Gastrocnemius medialis (tissue), 4 donors: Measurements from ENCODE around the gene PNLIPRP2. TPM values are rescaled to one million over a fixed set of nuclear protein-coding genes. Genes with fewer than 3 reads are reported as not detected.

ENCODE experiments used
- ATAC-seq, 2 donors: fragments of 150-250 bp; one replicate each; pipeline ENCODE4 v1.9.1; 2016
- DNase-seq, 2 donors: peaks; one replicate each; pipeline ENCODE4 v3.0.0-alpha.2; 2019
- H3K27ac ChIP-seq, 4 donors: fragments of 200-600 bp; sonication (generic); 1 replicate in 1 of 4; 2 replicates in 3 of 4; pipeline ENCODE4 v1.5.1; 2016 to 2018; ENCODE audit warnings: mild to moderate bottlenecking in 2 of 4, moderate library complexity in 1 of 4
- H3K27me3 ChIP-seq, 3 donors: fragments of 200-600 bp; sonication (generic) in 2 of 3; 1 replicate in 1 of 3; 2 replicates in 2 of 3; pipeline versions ENCODE4 v1.5.1 to v1.6.0; 2016 to 2019; ENCODE audit warnings: mild to moderate bottlenecking in 1 of 3, moderate library complexity in 1 of 3
- H3K36me3 ChIP-seq, 2 donors: fragments of 200-600 bp; sonication (generic) in 1 of 2; one replicate each; pipeline ENCODE4 v1.5.1; 2017 to 2018
- H3K4me1 ChIP-seq, 2 donors: fragments of 200-600 bp; sonication (generic) in 1 of 2; one replicate each; pipeline ENCODE4 v1.5.1; 2016 to 2017; ENCODE audit warnings: mild to moderate bottlenecking in 2 of 2
- H3K4me3 ChIP-seq, 4 donors: fragments of 200-600 bp; sonication (generic) in 3 of 4; 1 replicate in 1 of 4; 2 replicates in 3 of 4; pipeline ENCODE4 v1.5.1; 2016 to 2019; ENCODE audit warnings: mild to moderate bottlenecking in 2 of 4
- H3K9me3 ChIP-seq, 3 donors: fragments of 200-600 bp; sonication (generic) in 2 of 3; 1 replicate in 1 of 3; 2 replicates in 2 of 3; pipeline ENCODE4 v1.5.1; 2016 to 2019
- POLR2A ChIP-seq, 2 donors: fragments of 450-650 bp; IDR thresholded peaks; one replicate each; pipeline ENCODE4 v1.6.1; 2017; ENCODE audit warnings: antibody characterized with exemption in 2 of 2, mild to moderate bottlenecking in 2 of 2, moderate library complexity in 2 of 2
- in situ Hi-C, 4 donors: fragments of 200-750 bp; cut with MboI; loops; one replicate each; pipeline versions ENCODE4 v1.15.0 to v1.8.0; 2017; ENCODE audit warnings: low sequenced_read_pairs in 4 of 4
- intact Hi-C: fragments of 100-400 bp; cut with DNase I; formaldehyde crosslinking; loops from one replicate; pipeline ENCODE4 v1.15.1; 2023; ENCODE audit warnings: low total_unique reads
- total RNA-seq, 4 donors: library from RNA; depleted of rRNA; stranded (reverse); fragments of >200 nt; gene quantifications; one replicate each; pipeline versions ENCODE4 v1.1.0 to v1.2.3, GENCODE V29; 2016
- TF ChIP-seq, protein P1 (sequence below), 5 experiments: fragments of 450-650 bp in 3 of 5; fragments of 200-600 bp in 2 of 5; sonication (generic) in 2 of 5; IDR thresholded peaks in 4 of 5; conservative IDR thresholded peaks in 1 of 5; 1 replicate in 4 of 5; 2 replicates in 1 of 5; pipeline ENCODE4 v1.5.1; 2016 to 2019; ENCODE audit warnings: antibody characterized with exemption in 5 of 5, mild to moderate bottlenecking in 3 of 5, moderate library complexity in 3 of 5

Gene PNLIPRP2
- total RNA-seq: not detected

DNA sequence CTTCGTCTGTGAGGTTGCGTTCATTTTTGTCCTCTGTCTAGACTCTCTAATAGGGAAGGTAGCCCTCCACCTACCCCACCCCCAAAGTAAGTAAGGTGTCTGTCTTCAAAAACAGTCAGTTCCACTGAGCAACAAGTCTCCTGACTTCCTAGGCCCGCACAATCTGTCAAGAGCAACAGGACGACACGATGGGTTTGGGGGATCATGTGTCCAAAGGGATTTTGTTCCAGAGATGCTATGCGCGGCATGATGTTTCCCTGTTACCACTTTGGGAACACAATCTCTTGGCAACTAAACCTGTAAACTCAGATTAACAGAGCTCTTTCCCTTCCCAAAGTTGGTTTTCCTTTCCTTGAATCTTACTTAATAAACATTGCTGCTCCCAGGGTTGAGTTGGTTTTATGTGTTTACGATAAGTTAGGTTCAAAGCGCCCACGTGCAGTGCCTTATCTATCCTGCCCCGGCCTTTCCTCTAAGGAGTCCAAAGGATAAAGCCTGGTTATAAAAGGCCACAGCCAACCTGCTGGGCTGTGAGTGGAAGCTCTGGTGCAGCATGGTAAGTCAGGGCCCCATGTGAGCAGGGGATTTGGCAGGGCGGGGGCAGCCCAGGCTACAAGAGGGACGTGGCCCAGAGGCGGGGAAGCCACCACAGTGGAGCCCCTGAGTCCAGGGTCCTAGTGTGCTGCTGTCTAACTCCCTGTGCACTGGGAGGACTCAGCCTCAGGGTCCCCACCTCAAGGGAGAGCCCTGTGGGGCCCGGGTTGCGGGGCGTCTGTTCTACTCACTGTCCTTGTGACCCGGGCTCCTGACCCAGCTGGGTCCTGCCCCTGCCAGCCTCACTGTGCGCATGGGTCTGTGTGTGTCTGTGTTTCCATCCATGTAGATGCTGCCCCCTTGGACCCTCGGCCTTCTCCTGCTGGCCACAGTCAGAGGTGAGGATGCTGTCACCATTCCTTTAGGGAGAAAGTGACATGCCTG is at the start of gene PNLIPRP2:
Gene PNLIPRP2 (plus strand): TSS at position 531 of the 978 bp plus-strand sequence.
- H3K27ac ChIP-seq: no peak within 1 kb of the TSS
- no peak for TF ChIP-seq POLR2A (IDR thresholded peaks at IDR 0.05)
- TF ChIP-seq, protein P1, sequence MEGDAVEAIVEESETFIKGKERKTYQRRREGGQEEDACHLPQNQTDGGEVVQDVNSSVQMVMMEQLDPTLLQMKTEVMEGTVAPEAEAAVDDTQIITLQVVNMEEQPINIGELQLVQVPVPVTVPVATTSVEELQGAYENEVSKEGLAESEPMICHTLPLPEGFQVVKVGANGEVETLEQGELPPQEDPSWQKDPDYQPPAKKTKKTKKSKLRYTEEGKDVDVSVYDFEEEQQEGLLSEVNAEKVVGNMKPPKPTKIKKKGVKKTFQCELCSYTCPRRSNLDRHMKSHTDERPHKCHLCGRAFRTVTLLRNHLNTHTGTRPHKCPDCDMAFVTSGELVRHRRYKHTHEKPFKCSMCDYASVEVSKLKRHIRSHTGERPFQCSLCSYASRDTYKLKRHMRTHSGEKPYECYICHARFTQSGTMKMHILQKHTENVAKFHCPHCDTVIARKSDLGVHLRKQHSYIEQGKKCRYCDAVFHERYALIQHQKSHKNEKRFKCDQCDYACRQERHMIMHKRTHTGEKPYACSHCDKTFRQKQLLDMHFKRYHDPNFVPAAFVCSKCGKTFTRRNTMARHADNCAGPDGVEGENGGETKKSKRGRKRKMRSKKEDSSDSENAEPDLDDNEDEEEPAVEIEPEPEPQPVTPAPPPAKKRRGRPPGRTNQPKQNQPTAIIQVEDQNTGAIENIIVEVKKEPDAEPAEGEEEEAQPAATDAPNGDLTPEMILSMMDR (IDR thresholded peaks at IDR 0.05 in 4 of 5, conservative IDR thresholded peaks at IDR 0.05 in 1 of 5): no peak
- DNase-seq (no peak), ATAC-seq (no peak)
- H3K4me1 ChIP-seq: no peaks in the 10 kb centered on the region
- H3K36me3 ChIP-seq: no peaks in the 10 kb centered on the region
- H3K4me3 ChIP-seq: no peak within 1 kb of the TSS
- no peaks in the 10 kb centered on the region for H3K9me3 ChIP-seq
- no peaks in the 10 kb centered on the region for H3K27me3 ChIP-seq
- in situ Hi-C loops (no loop called here), intact Hi-C loops (no loop called here)

DNA sequence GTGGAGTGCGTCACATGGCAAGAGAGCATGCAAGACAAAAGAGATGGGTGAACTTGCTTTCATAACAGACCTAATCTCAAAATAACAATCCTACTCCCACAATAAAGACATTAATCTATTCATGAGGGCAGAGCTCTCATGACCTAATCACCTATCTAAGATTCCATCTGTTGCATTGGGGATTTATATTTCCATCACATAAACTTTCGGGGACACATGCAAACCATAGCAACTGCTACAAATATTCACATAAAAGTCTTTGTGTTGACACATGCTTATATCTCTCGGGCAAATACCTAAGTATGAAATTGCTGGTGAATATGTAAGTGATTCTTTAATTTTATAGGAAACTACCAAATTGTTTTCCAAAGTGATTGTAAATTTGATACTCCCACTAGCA is 46.0 kb upstream of the PNLIPRP2 start:
- DNase-seq (no peak), ATAC-seq (no peak)
- Histone ChIP-seq H3K9me3 (no peaks in the 10 kb centered on the region), H3K27me3 (no peaks in the 10 kb centered on the region), H3K36me3 (no peaks in the 10 kb centered on the region), H3K27ac (no peak overlapping the region), H3K4me1 (no peaks in the 10 kb centered on the region), H3K4me3 (no peak overlapping the region)
- TF ChIP-seq, protein P1 (IDR thresholded peaks at IDR 0.05 in 4 of 5, conservative IDR thresholded peaks at IDR 0.05 in 1 of 5): no peak
- TF ChIP-seq POLR2A (IDR thresholded peaks at IDR 0.05): no peak
- in situ Hi-C loops: no loop called here
- intact Hi-C loops: no loop called here

DNA sequence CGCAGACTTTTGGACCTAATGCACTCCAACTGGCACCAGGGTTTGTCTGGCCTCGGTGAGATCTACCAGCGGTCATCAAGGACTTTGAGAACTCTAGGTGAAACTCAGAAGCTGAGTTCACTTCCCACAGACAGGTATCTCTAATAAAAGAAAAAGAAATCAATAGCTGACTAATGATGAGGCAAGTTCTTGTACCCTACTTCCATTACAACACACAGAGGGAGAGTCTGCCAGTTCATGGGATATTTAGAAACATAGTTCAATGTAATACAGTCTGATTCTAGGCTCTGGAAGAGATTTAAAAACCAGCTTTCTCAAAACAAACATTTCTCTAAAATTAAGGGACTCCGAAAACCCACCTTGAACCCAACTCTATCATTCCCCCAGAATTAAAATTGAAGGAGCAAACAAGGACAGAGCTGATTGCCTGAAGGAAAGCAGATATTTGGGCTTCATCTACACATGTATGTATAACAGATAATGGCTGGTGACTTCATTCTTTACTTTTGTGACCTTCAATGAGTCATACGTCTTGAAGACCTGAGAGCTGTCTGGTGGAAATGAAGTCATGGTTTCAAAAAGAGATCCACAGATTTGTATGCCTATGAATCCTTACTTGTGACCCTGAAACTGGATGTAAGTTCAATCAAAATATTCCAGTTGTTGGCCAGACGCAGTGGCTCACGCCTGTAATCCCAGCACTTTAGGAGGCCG is 32.7 kb upstream of the PNLIPRP2 start:
- no peaks in the 10 kb centered on the region for H3K4me1 ChIP-seq
- no peaks in the 10 kb centered on the region for H3K36me3 ChIP-seq
- intact Hi-C loops: no loop called here
- H3K4me3 ChIP-seq: no peak overlapping the region
- ATAC-seq: no peak
- no peak for TF ChIP-seq POLR2A (IDR thresholded peaks at IDR 0.05)
- TF ChIP-seq, protein P1 (IDR thresholded peaks at IDR 0.05 in 4 of 5, conservative IDR thresholded peaks at IDR 0.05 in 1 of 5): no peak
- no peaks in the 10 kb centered on the region for H3K9me3 ChIP-seq
- DNase-seq: no peak
- in situ Hi-C loops: no loop called here
- H3K27ac ChIP-seq: no peak overlapping the region
- H3K27me3 ChIP-seq: no peaks in the 10 kb centered on the region

DNA sequence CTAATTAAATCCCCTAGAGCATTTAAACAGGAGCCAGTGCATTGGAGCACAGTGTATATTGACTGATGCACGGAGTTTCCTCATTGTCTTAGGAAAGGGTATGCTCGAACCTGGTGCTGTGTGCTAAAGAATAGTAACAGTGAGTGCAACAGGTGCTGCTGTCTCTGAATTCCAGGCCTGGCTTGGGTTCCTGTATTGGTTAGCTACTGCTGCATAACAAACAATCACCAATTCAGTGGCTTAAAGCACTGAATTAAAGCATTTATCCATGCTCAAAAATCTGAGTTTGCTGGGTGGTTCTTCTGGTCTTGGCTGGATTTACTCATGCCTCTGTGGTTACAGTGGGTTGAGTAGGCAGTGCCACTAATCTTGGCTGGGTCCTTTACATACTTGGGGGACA is 31.8 kb upstream of the PNLIPRP2 start:
- DNase-seq (no peak), ATAC-seq (no peak)
- Histone ChIP-seq H3K9me3 (no peaks in the 10 kb centered on the region), H3K36me3 (no peaks in the 10 kb centered on the region), H3K27ac (no peak overlapping the region), H3K27me3 (no peaks in the 10 kb centered on the region), H3K4me3 (no peak overlapping the region), H3K4me1 (no peaks in the 10 kb centered on the region)
- TF ChIP-seq, protein P1 (IDR thresholded peaks at IDR 0.05 in 4 of 5, conservative IDR thresholded peaks at IDR 0.05 in 1 of 5): no peak
- TF ChIP-seq POLR2A (IDR thresholded peaks at IDR 0.05): no peak
- intact Hi-C loops: no loop called here
- in situ Hi-C loops: no loop called here
